Endothelial cell of umbilical vein (primary cell): ENCODE results near the gene ZNF497. TPM values are rescaled to one million over a fixed set of nuclear protein-coding genes. Genes with fewer than 3 reads are reported as not detected.

ENCODE experiments used
- BruUV-seq: library from RNA; stranded (reverse); fragments of 400-500 nt; replicated peaks from 2 replicates; lab custom pipeline; 2021; lab: Mats Ljungman, UMichigan
- CTCF ChIA-PET: fragments of 300-600, 350-600 bp; sonication (Branson Sonifier 250); formaldehyde crosslinking; loops from one replicate; lab custom pipeline; 2021; ENCODE audit warnings: antibody characterized with exemption, inconsistent platforms; lab: Charles Lee
- POLR2A ChIA-PET: fragments of 300-600, 350-600 bp; sonication (Branson Sonifier 250); formaldehyde crosslinking; loops from one replicate; lab custom pipeline; 2021; ENCODE audit warnings: antibody characterized with exemption, inconsistent platforms; lab: Charles Lee
- DNase-seq: peaks from one replicate; pipeline ENCODE4 v3.0.0-alpha.2; 2011; ENCODE audit warnings: low read depth, low spot score
- FAIRE-seq: peaks from 2 replicates; lab custom pipeline; 2011; peaks lifted over from hg19 to GRCh38; lab: Jason Lieb, UNC
- H2AFZ ChIP-seq: 2 replicates; pipeline ENCODE4 v1.6.0; 2012; ENCODE audit warnings: low read depth, low read length, control low read depth, inconsistent platforms
- H3K27ac ChIP-seq: 2 replicates; pipeline ENCODE4 v1.5.1; 2011; ENCODE audit warnings: low read depth, mild to moderate bottlenecking, control low read depth, low read length, moderate library complexity; ENCODE audit not compliant: insufficient read depth
- H3K27me3 ChIP-seq, 2 experiments: 2 replicates each; pipeline versions ENCODE4 v1.6.0 to v1.6.1; 2011; ENCODE audit warnings: low read length in 2 of 2, mixed read lengths in 1 of 2; ENCODE audit not compliant: control insufficient read depth in 2 of 2, insufficient read depth in 2 of 2
- H3K36me3 ChIP-seq, 2 experiments: 2 replicates in 1 of 2; 3 replicates in 1 of 2; pipeline ENCODE4 v1.5.1; 2011; ENCODE audit warnings: low read length in 2 of 2, mild to moderate bottlenecking in 1 of 2, moderate library complexity in 1 of 2; ENCODE audit not compliant: control insufficient read depth in 2 of 2, insufficient read depth in 2 of 2; ENCODE audit errors: extremely low read depth in 1 of 2
- H3K4me1 ChIP-seq: 3 replicates; pipeline ENCODE4 v1.5.1; 2011; ENCODE audit warnings: mild to moderate bottlenecking, low read length; ENCODE audit not compliant: control insufficient read depth, insufficient read depth; ENCODE audit errors: extremely low read depth
- H3K4me2 ChIP-seq: 2 replicates; pipeline ENCODE4 v1.6.1; 2011; ENCODE audit warnings: low read length, control low read depth, mixed read lengths; ENCODE audit not compliant: insufficient read depth
- H3K4me3 ChIP-seq, 3 experiments: fragments of 200-600 bp in 1 of 3; sonication (generic), shearing (Covaris generic) in 1 of 3; replicated peaks in 1 of 3; 2 replicates each; pipeline ENCODE4 v1.5.1; 2011 to 2016; ENCODE audit warnings: control low read depth in 3 of 3, low read length in 3 of 3, mild to moderate bottlenecking in 2 of 3, inconsistent platforms in 1 of 3, low read depth in 1 of 3, moderate library complexity in 1 of 3; ENCODE audit not compliant: insufficient read depth in 1 of 3
- H3K79me2 ChIP-seq: 2 replicates; pipeline ENCODE4 v1.6.0; 2012; ENCODE audit warnings: low read length, inconsistent platforms; ENCODE audit not compliant: control insufficient read depth, insufficient read depth
- H3K9ac ChIP-seq: replicated peaks from 2 replicates; pipeline ENCODE3; 2011; ENCODE audit warnings: low read length, control low read depth; ENCODE audit not compliant: insufficient read depth; ENCODE audit errors: extremely low read depth
- H3K9me1 ChIP-seq: replicated peaks from 3 replicates; pipeline ENCODE4 v1.6.0; 2011; ENCODE audit warnings: mild to moderate bottlenecking, low read length; ENCODE audit not compliant: control insufficient read depth, insufficient read depth; ENCODE audit errors: extremely low read depth
- H3K9me3 ChIP-seq: replicated peaks from 2 replicates; pipeline ENCODE4 v1.5.1; 2012; ENCODE audit warnings: low read length, inconsistent platforms; ENCODE audit not compliant: control insufficient read depth, insufficient read depth
- H4K20me1 ChIP-seq: replicated peaks from 2 replicates; pipeline ENCODE3; 2011; ENCODE audit warnings: mild to moderate bottlenecking, low read length; ENCODE audit not compliant: control insufficient read depth, insufficient read depth; ENCODE audit errors: extremely low read depth
- CTCF ChIP-seq, 2 donors: IDR thresholded peaks; 1 replicate in 1 of 2; 2 replicates in 1 of 2; pipeline ENCODE4 v1.5.1; 2011; ENCODE audit warnings: low read length in 2 of 2, mild to moderate bottlenecking in 2 of 2, moderate library complexity in 2 of 2, control low read depth in 1 of 2, inconsistent platforms in 1 of 2, low read depth in 1 of 2; ENCODE audit not compliant: insufficient read depth in 1 of 2; ENCODE audit errors: extremely low read depth in 1 of 2
- EZH2 ChIP-seq: IDR thresholded peaks from 2 replicates; pipeline ENCODE4 v1.6.1; 2012; ENCODE audit warnings: borderline replicate concordance, low read depth, mild to moderate bottlenecking, moderate library complexity, low read length, inconsistent platforms; ENCODE audit not compliant: severe bottlenecking
- FOS ChIP-seq: IDR thresholded peaks from 2 replicates; pipeline ENCODE4 v1.6.1; 2011; ENCODE audit warnings: mild to moderate bottlenecking, low read length, moderate library complexity, borderline replicate concordance; ENCODE audit not compliant: insufficient read depth
- GATA2 ChIP-seq: IDR thresholded peaks from 2 replicates; pipeline ENCODE4 v1.7.0; 2011; ENCODE audit warnings: low read depth, mild to moderate bottlenecking, moderate library complexity, mixed read lengths, low read length; ENCODE audit not compliant: insufficient read length, insufficient read depth
- JUN ChIP-seq: IDR thresholded peaks from 2 replicates; pipeline ENCODE4 v1.6.1; 2011; ENCODE audit warnings: borderline replicate concordance, low read depth; ENCODE audit not compliant: insufficient read length, insufficient read depth
- MAX ChIP-seq: IDR thresholded peaks from 2 replicates; pipeline ENCODE4 v1.6.1; 2011; ENCODE audit not compliant: insufficient read depth, insufficient read length
- MYC ChIP-seq: IDR thresholded peaks from one replicate; pipeline ENCODE4 v1.6.1; 2011; ENCODE audit warnings: mild to moderate bottlenecking, low read depth, low read length
- POLR2A ChIP-seq: IDR thresholded peaks from 2 replicates; pipeline ENCODE4 v1.6.1; 2012; ENCODE audit warnings: low read depth, mild to moderate bottlenecking, control low read depth, low read length
- POLR2AphosphoS5 ChIP-seq: IDR thresholded peaks from 2 replicates; pipeline ENCODE4 v1.6.1; 2012; ENCODE audit warnings: low read depth, mild to moderate bottlenecking, control low read depth, low read length, moderate library complexity; ENCODE audit not compliant: insufficient read depth
- dilution Hi-C: fragments of 300-500 bp; cut with MboI; formaldehyde crosslinking; loops from one replicate; pipeline ENCODE4 v1.15.0; 2019; ENCODE audit warnings: low sequenced_read_pairs; ENCODE audit not compliant: extremely low pct_ligation_motif_present
- intact Hi-C: fragments of 100-400 bp; cut with micrococcal nuclease; formaldehyde crosslinking; loops from one replicate; pipeline ENCODE4 v1.10.0; 2022
- polyA plus RNA-seq, 4 experiments: library from polyadenylated mRNA; depleted of rRNA in 3 of 4; stranded (reverse) in 3 of 4; unstranded in 1 of 4; fragments of >200 nt; gene quantifications; 2 replicates each; pipeline versions ENCODE4 v1.2.1 to v1.2.3, GENCODE V29; 2011 to 2012; ENCODE audit warnings: missing spikeins in 1 of 4
- total RNA-seq: library from RNA; stranded (reverse); gene quantifications from 2 replicates; pipeline ENCODE4 v1.2.3, GENCODE V29; 2021

The ZNF497 gene
- total and polyA plus RNA-seq, 2 donors (not counting 3 experiments of a cell fraction or from before 2014, with no cell fraction given): 0.40 to 1.3 TPM

GRCh38 chr19:58394821-58395219 is 32.3 kb upstream of the ZNF497 start:
- TF ChIP-seq POLR2A: no peak
- no peak for TF ChIP-seq GATA2
- no peak for TF ChIP-seq CTCF (IDR thresholded peaks at IDR 0.05; ENCODE audit: extremely low read depth in 1 of 2, insufficient read depth in 1 of 2, low read depth in 1 of 2, low read length in 2 of 2)
- TF ChIP-seq JUN: no peak
- TF ChIP-seq FOS: no peak
- TF ChIP-seq MAX: no peak
- CTCF ChIA-PET: no interaction called here
- dilution Hi-C loops (no loop called here), intact Hi-C loops (loop anchor here (1.0 kb wide), 1 partner anchor 8 kb away; the partner anchor contains the start of gene RPS5)
- Histone ChIP-seq H3K9me1 (no peaks in the 10 kb centered on the region), H3K9me3 (no peaks in the 10 kb centered on the region), H3K4me3 (no peak overlapping the region), H4K20me1 (no peaks in the 10 kb centered on the region), H3K4me2 (no peak overlapping the region), H3K36me3 (peaks cover 6 to 21% of the 10 kb centered on the region in 2 experiments), H3K27me3 (no peaks in the 10 kb centered on the region), H3K4me1 (no peaks in the 10 kb centered on the region), H3K79me2 (peaks cover 13% of the 10 kb centered on the region), H3K9ac (no peak overlapping the region), H2AFZ (no peak overlapping the region), H3K27ac (no peak overlapping the region)
- no peak for FAIRE-seq
- no TSS peak for BruUV-seq
- DNase-seq: no peak
- POLR2A ChIA-PET: no interaction called here

- POLR2A ChIA-PET: no interaction called here
- Histone ChIP-seq H3K9me3 (no peaks in the 10 kb centered on the region), H2AFZ (no peak overlapping the region), H3K36me3 (peaks cover 8 to 21% of the 10 kb centered on the region in 2 experiments), H3K4me3 (no peak overlapping the region), H3K4me2 (no peak overlapping the region), H3K27ac (no peak overlapping the region), H4K20me1 (no peaks in the 10 kb centered on the region), H3K4me1 (peaks cover 6% of the 10 kb centered on the region), H3K79me2 (peaks cover 21% of the 10 kb centered on the region), H3K9ac (no peak overlapping the region), H3K9me1 (no peaks in the 10 kb centered on the region), H3K27me3 (no peaks in the 10 kb centered on the region)
- DNase-seq (no peak), FAIRE-seq (no peak)
- intact Hi-C loops: no loop called here
- dilution Hi-C loops: no loop called here
- no TSS peak for BruUV-seq
- no peak for TF ChIP-seq MAX
- no peak for TF ChIP-seq EZH2
- no peak for TF ChIP-seq JUN
- TF ChIP-seq POLR2AphosphoS5: no peak
- TF ChIP-seq FOS: no peak
- TF ChIP-seq GATA2: no peak
- no peak for TF ChIP-seq CTCF (IDR thresholded peaks at IDR 0.05; ENCODE audit: extremely low read depth in 1 of 2, insufficient read depth in 1 of 2, low read depth in 1 of 2, low read length in 2 of 2)
- TF ChIP-seq POLR2A: no peak
- no peak for TF ChIP-seq MYC
- CTCF ChIA-PET: no interaction called here
Measured at GRCh38 chr19:58393725-58394033, 31.1 kb upstream of the ZNF497 start.
